HepG2 (cell line): ENCODE measurements around the gene TRIM9. TPM values are rescaled to one million over a fixed set of nuclear protein-coding genes. Genes with fewer than 3 reads are reported as not detected.

Source experiments
- FOXJ3 ChIP-seq: sonication (generic); formaldehyde crosslinking; IDR thresholded peaks from 2 replicates; pipeline ENCODE4 v1.4.0; 2020; ENCODE audit warnings: missing genetic modification reagents, mild to moderate bottlenecking, borderline replicate concordance
- HNRNPLL ChIP-seq: fragments of 200-400 bp; formaldehyde crosslinking; IDR thresholded peaks from 2 replicates; pipeline ENCODE4 v1.6.1; 2017; ENCODE audit warnings: mild to moderate bottlenecking, low read depth, low read length; ENCODE audit not compliant: poor library complexity, severe bottlenecking
- IRX3 ChIP-seq: sonication (generic); formaldehyde crosslinking; IDR thresholded peaks from 2 replicates; pipeline ENCODE4 v1.8.1; 2023; ENCODE audit warnings: mild to moderate bottlenecking, low read depth, missing genetic modification reagents, borderline replicate concordance
- NR2F1 ChIP-seq, 2 experiments: fragments of 450-650 bp in 1 of 2; formaldehyde crosslinking in 1 of 2; IDR thresholded peaks; 2 replicates each; pipeline versions ENCODE4 v1.5.0 to v1.6.1; 2016 to 2020; ENCODE audit warnings: mild to moderate bottlenecking in 1 of 2, missing compliant biosample characterization in 1 of 2, missing genetic modification reagents in 1 of 2, moderate library complexity in 1 of 2
- REPIN1 ChIP-seq: sonication (generic); formaldehyde crosslinking; IDR thresholded peaks from 2 replicates; pipeline ENCODE4 v1.8.0; 2022; ENCODE audit warnings: missing genetic modification reagents, low read depth, mild to moderate bottlenecking, borderline replicate concordance
- ZEB1 ChIP-seq: IDR thresholded peaks from 2 replicates; pipeline ENCODE4 v1.6.1; 2012; ENCODE audit warnings: mild to moderate bottlenecking, low read depth, inconsistent platforms; ENCODE audit not compliant: insufficient replicate concordance
- ZFP82 ChIP-seq: sonication (generic); formaldehyde crosslinking; IDR thresholded peaks from 2 replicates; pipeline ENCODE4 v1.5.1; 2020; ENCODE audit warnings: mild to moderate bottlenecking, missing genetic modification reagents, borderline replicate concordance
- ZNF207 ChIP-seq: fragments of 450-650 bp; IDR thresholded peaks from 2 replicates; pipeline ENCODE4 v1.6.1; 2016; ENCODE audit warnings: antibody characterized with exemption, borderline replicate concordance
- polyA plus RNA-seq, 8 experiments: library from polyadenylated mRNA; depleted of rRNA in 3 of 8; stranded (reverse) in 7 of 8; unstranded in 1 of 8; fragments of >200 nt; fragmentation: Illumina TruSeq in 4 of 8; extraction: Trizol in 4 of 8; gene quantifications; 2 replicates each; pipeline versions ENCODE4 v1.2.1 to v1.2.3, GENCODE V29; 2011 to 2016; ENCODE audit warnings: low read depth in 4 of 8, missing spikeins in 1 of 8, mixed read lengths in 1 of 8; ENCODE audit not compliant: insufficient read depth in 1 of 8
- total RNA-seq, 5 experiments: library from RNA; depleted of rRNA; stranded (reverse); fragments of >200 nt; fragmentation: Illumina TruSeq; extraction: Trizol; gene quantifications; 2 replicates each; pipeline ENCODE4 v1.2.3, GENCODE V29; 2016; ENCODE audit warnings: low read depth in 1 of 5
- TF ChIP-seq, protein P1 (sequence below): sonication (generic); formaldehyde crosslinking; IDR thresholded peaks from 2 replicates; pipeline ENCODE4 v1.5.1; 2020; ENCODE audit warnings: mild to moderate bottlenecking, moderate library complexity, missing genetic modification reagents
- TF ChIP-seq, protein P2 (sequence below): sonication (generic); formaldehyde crosslinking; IDR thresholded peaks from 2 replicates; pipeline ENCODE4 v1.9.0; 2022; ENCODE audit warnings: low read depth, missing genetic modification reagents
- TF ChIP-seq, protein P3 (sequence below): sonication (generic); formaldehyde crosslinking; IDR thresholded peaks from 2 replicates; pipeline ENCODE4 v1.8.0; 2022; ENCODE audit warnings: missing genetic modification reagents, mild to moderate bottlenecking, moderate library complexity, borderline replicate concordance
- TF ChIP-seq, protein P4 (sequence below): sonication (generic); formaldehyde crosslinking; IDR thresholded peaks from 2 replicates; pipeline ENCODE4 v1.4.0; 2020; ENCODE audit warnings: mild to moderate bottlenecking, missing genetic modification reagents
- TF ChIP-seq, protein P5 (sequence below): sonication (generic); formaldehyde crosslinking; IDR thresholded peaks from 2 replicates; pipeline ENCODE4 v1.4.0; 2020; ENCODE audit warnings: mild to moderate bottlenecking, low read depth, missing genetic modification reagents
- TF ChIP-seq, protein P6 (sequence below): sonication (generic); formaldehyde crosslinking; conservative IDR thresholded peaks from 2 replicates; pipeline ENCODE4 v1.4.0; 2020; ENCODE audit warnings: mild to moderate bottlenecking, missing genetic modification reagents, moderate library complexity

TRIM9 gene
- total and polyA plus RNA-seq, 2 of the 13 experiments (the other 11 are each of a cell fraction or from before 2014, with no cell fraction given): 0.04 to 0.07 TPM

DNA sequence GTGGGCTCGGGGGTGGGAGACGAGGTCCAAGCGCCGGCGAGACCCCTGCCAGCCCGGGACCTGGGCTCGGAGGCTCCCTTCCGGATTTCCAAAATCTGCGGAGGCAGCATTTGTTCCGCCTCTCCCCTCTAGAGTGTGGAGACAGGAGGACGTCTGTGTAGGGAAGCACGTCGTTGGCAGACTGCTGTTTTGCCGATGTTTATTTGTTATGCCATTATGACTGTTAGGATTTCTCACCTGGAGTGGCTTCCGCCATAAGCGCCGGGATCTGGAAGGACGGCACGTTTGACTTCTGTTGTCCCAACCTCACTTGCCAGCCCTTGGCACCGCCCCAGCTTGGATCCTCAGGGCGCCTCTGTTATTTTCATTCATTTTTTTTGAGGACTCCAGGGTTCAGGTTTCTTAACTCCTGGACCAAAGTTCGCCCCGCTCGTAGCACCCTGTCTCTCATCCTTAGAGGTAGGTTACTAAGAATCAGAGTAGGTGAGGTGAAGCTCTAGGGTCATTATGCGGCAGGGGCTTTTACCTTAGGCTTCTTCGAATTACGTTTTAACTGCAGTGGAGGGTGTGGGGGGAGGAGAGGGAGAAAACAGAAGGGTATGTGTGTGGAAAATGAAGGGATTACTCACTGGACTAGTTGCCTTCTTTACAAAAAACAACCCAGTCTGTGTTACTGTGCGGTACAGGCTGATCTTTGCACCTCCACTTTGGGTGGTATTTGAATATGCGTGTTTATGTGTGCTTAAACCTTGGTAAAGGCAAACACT, 150.1 kb downstream of the TRIM9 start (continued):
- TF ChIP-seq, protein P1, sequence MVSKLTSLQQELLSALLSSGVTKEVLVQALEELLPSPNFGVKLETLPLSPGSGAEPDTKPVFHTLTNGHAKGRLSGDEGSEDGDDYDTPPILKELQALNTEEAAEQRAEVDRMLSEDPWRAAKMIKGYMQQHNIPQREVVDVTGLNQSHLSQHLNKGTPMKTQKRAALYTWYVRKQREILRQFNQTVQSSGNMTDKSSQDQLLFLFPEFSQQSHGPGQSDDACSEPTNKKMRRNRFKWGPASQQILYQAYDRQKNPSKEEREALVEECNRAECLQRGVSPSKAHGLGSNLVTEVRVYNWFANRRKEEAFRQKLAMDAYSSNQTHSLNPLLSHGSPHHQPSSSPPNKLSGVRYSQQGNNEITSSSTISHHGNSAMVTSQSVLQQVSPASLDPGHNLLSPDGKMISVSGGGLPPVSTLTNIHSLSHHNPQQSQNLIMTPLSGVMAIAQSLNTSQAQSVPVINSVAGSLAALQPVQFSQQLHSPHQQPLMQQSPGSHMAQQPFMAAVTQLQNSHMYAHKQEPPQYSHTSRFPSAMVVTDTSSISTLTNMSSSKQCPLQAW: peak; percentile 50; the same call in 1 of the 2 replicates
- TF ChIP-seq, protein P2, sequence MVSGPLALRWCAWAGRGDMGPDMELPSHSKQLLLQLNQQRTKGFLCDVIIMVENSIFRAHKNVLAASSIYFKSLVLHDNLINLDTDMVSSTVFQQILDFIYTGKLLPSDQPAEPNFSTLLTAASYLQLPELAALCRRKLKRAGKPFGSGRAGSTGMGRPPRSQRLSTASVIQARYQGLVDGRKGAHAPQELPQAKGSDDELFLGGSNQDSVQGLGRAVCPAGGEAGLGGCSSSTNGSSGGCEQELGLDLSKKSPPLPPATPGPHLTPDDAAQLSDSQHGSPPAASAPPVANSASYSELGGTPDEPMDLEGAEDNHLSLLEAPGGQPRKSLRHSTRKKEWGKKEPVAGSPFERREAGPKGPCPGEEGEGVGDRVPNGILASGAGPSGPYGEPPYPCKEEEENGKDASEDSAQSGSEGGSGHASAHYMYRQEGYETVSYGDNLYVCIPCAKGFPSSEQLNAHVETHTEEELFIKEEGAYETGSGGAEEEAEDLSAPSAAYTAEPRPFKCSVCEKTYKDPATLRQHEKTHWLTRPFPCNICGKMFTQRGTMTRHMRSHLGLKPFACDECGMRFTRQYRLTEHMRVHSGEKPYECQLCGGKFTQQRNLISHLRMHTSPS: peak; percentile 10; the same call in 1 of the 2 replicates
- TF ChIP-seq, protein P3, sequence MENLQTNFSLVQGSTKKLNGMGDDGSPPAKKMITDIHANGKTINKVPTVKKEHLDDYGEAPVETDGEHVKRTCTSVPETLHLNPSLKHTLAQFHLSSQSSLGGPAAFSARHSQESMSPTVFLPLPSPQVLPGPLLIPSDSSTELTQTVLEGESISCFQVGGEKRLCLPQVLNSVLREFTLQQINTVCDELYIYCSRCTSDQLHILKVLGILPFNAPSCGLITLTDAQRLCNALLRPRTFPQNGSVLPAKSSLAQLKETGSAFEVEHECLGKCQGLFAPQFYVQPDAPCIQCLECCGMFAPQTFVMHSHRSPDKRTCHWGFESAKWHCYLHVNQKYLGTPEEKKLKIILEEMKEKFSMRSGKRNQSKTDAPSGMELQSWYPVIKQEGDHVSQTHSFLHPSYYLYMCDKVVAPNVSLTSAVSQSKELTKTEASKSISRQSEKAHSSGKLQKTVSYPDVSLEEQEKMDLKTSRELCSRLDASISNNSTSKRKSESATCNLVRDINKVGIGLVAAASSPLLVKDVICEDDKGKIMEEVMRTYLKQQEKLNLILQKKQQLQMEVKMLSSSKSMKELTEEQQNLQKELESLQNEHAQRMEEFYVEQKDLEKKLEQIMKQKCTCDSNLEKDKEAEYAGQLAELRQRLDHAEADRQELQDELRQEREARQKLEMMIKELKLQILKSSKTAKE: peak; percentile 37; the same call in 1 of the 2 replicates
- TF ChIP-seq, protein P4, sequence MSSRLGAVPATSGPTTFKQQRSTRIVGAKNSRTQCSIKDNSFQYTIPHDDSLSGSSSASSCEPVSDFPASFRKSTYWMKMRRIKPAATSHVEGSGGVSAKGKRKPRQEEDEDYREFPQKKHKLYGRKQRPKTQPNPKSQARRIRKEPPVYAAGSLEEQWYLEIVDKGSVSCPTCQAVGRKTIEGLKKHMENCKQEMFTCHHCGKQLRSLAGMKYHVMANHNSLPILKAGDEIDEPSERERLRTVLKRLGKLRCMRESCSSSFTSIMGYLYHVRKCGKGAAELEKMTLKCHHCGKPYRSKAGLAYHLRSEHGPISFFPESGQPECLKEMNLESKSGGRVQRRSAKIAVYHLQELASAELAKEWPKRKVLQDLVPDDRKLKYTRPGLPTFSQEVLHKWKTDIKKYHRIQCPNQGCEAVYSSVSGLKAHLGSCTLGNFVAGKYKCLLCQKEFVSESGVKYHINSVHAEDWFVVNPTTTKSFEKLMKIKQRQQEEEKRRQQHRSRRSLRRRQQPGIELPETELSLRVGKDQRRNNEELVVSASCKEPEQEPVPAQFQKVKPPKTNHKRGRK (CRISPR knock-in tag): no peak
- TF ChIP-seq, protein P5, sequence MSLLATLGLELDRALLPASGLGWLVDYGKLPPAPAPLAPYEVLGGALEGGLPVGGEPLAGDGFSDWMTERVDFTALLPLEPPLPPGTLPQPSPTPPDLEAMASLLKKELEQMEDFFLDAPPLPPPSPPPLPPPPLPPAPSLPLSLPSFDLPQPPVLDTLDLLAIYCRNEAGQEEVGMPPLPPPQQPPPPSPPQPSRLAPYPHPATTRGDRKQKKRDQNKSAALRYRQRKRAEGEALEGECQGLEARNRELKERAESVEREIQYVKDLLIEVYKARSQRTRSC (CRISPR knock-in tag): no peak
- TF ChIP-seq REPIN1 (CRISPR knock-in tag) (0 out of 2 replicates have a peak, but pooled peaks have one; percentile 58), NR2F1 (CRISPR knock-in tag; IDR thresholded peaks at IDR 0.05) (peak in 1 of 2 experiments; percentile 28; a peak in 1 of 4 replicates), HNRNPLL (no peak), ZNF207 (no peak), FOXJ3 (CRISPR knock-in tag) (peak; percentile 43; the same call in 1 of the 2 replicates), ZEB1 (peak; percentile 23), IRX3 (CRISPR knock-in tag) (0 out of 2 replicates have a peak, but pooled peaks have one; percentile 5), ZFP82 (CRISPR knock-in tag) (0 out of 2 replicates have a peak, but pooled peaks have one; percentile 13)
- TF ChIP-seq, protein P6, sequence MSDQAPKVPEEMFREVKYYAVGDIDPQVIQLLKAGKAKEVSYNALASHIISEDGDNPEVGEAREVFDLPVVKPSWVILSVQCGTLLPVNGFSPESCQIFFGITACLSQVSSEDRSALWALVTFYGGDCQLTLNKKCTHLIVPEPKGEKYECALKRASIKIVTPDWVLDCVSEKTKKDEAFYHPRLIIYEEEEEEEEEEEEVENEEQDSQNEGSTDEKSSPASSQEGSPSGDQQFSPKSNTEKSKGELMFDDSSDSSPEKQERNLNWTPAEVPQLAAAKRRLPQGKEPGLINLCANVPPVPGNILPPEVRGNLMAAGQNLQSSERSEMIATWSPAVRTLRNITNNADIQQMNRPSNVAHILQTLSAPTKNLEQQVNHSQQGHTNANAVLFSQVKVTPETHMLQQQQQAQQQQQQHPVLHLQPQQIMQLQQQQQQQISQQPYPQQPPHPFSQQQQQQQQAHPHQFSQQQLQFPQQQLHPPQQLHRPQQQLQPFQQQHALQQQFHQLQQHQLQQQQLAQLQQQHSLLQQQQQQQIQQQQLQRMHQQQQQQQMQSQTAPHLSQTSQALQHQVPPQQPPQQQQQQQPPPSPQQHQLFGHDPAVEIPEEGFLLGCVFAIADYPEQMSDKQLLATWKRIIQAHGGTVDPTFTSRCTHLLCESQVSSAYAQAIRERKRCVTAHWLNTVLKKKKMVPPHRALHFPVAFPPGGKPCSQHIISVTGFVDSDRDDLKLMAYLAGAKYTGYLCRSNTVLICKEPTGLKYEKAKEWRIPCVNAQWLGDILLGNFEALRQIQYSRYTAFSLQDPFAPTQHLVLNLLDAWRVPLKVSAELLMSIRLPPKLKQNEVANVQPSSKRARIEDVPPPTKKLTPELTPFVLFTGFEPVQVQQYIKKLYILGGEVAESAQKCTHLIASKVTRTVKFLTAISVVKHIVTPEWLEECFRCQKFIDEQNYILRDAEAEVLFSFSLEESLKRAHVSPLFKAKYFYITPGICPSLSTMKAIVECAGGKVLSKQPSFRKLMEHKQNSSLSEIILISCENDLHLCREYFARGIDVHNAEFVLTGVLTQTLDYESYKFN (CRISPR knock-in tag): peak; percentile 88
